ENCODE data around the gene LRRC26. TPM values are rescaled to one million over a fixed set of nuclear protein-coding genes. Genes with fewer than 3 reads are reported as not detected.
A peak's percentile ranks its signal among the peaks of the same experiment; 100 is the strongest.

Gene LRRC26
- total and polyA plus RNA-seq, 2 of the 13 experiments (the other 11 are each of a cell fraction or from before 2014, with no cell fraction given), result not detected

- TF ChIP-seq HOXA9 (CRISPR knock-in tag; IDR thresholded peaks at IDR 0.05; ENCODE audit: borderline replicate concordance) (peak; percentile 54; the same call in 1 of the 2 replicates), ZNF589 (CRISPR knock-in tag; conservative IDR thresholded peaks at IDR 0.05) (0 out of 2 replicates have a peak, but pooled peaks have one; percentile 68), ZNF276 (CRISPR knock-in tag; IDR thresholded peaks at IDR 0.05; ENCODE audit: low read depth) (0 out of 2 replicates have a peak, but pooled peaks have one; percentile 43), ZNF501 (CRISPR knock-in tag; IDR thresholded peaks at IDR 0.05) (peak; percentile 95), ZNF75D (CRISPR knock-in tag; IDR thresholded peaks at IDR 0.05; ENCODE audit: borderline replicate concordance) (no peak), ZNF580 (CRISPR knock-in tag; IDR thresholded peaks at IDR 0.05; ENCODE audit: borderline replicate concordance, low read depth) (peak; percentile 63; the same call in 1 of the 2 replicates), PAWR (CRISPR knock-in tag; IDR thresholded peaks at IDR 0.05; ENCODE audit: borderline replicate concordance) (no peak), PHF8 (CRISPR knock-in tag; IDR thresholded peaks at IDR 0.05) (peak; percentile 96), ZNF446 (CRISPR knock-in tag; IDR thresholded peaks at IDR 0.05) (peak; percentile 45; the same call in 1 of the 2 replicates), MXD3 (CRISPR knock-in tag; IDR thresholded peaks at IDR 0.05) (peak; percentile 55; the same call in 1 of the 2 replicates), MXI1 (IDR thresholded peaks at IDR 0.05; ENCODE audit: borderline replicate concordance, low read depth, low read length) (peak; percentile 90; the same call in 1 of the 3 replicates), HMG20B (CRISPR knock-in tag; conservative IDR thresholded peaks at IDR 0.05) (no peak), ZBTB49 (CRISPR knock-in tag; IDR thresholded peaks at IDR 0.05; ENCODE audit: borderline replicate concordance) (no peak), ZNF543 (CRISPR knock-in tag; IDR thresholded peaks at IDR 0.05) (0 out of 2 replicates have a peak, but pooled peaks have one; percentile 34), GZF1 (CRISPR knock-in tag; IDR thresholded peaks at IDR 0.05) (peak; percentile 49; the same call in 1 of the 2 replicates)
- TF ChIP-seq, protein P1, sequence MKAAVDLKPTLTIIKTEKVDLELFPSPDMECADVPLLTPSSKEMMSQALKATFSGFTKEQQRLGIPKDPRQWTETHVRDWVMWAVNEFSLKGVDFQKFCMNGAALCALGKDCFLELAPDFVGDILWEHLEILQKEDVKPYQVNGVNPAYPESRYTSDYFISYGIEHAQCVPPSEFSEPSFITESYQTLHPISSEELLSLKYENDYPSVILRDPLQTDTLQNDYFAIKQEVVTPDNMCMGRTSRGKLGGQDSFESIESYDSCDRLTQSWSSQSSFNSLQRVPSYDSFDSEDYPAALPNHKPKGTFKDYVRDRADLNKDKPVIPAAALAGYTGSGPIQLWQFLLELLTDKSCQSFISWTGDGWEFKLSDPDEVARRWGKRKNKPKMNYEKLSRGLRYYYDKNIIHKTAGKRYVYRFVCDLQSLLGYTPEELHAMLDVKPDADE (CRISPR knock-in tag; IDR thresholded peaks at IDR 0.05), result 0 out of 2 replicates have a peak, but pooled peaks have one; percentile 43
- TF ChIP-seq, protein P2, sequence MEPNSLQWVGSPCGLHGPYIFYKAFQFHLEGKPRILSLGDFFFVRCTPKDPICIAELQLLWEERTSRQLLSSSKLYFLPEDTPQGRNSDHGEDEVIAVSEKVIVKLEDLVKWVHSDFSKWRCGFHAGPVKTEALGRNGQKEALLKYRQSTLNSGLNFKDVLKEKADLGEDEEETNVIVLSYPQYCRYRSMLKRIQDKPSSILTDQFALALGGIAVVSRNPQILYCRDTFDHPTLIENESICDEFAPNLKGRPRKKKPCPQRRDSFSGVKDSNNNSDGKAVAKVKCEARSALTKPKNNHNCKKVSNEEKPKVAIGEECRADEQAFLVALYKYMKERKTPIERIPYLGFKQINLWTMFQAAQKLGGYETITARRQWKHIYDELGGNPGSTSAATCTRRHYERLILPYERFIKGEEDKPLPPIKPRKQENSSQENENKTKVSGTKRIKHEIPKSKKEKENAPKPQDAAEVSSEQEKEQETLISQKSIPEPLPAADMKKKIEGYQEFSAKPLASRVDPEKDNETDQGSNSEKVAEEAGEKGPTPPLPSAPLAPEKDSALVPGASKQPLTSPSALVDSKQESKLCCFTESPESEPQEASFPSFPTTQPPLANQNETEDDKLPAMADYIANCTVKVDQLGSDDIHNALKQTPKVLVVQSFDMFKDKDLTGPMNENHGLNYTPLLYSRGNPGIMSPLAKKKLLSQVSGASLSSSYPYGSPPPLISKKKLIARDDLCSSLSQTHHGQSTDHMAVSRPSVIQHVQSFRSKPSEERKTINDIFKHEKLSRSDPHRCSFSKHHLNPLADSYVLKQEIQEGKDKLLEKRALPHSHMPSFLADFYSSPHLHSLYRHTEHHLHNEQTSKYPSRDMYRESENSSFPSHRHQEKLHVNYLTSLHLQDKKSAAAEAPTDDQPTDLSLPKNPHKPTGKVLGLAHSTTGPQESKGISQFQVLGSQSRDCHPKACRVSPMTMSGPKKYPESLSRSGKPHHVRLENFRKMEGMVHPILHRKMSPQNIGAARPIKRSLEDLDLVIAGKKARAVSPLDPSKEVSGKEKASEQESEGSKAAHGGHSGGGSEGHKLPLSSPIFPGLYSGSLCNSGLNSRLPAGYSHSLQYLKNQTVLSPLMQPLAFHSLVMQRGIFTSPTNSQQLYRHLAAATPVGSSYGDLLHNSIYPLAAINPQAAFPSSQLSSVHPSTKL (CRISPR knock-in tag; IDR thresholded peaks at IDR 0.05), result peak; percentile 49; the same call in 1 of the 2 replicates
These were observed 35.5 kb upstream of the LRRC26 start, which contains the start of the genes NDOR1 and TMEM203 (continued) for GRCh38 chr9:137205126-137206069.

Measured in HepG2 (cell line).